Loucy (cell line): Measurements from ENCODE around the gene RUNX2.

ENCODE experiments used
- H2AFZ ChIP-seq: fragments of 200-600 bp; sonication (generic); 2 replicates; pipeline ENCODE4 v1.6.0; 2016; ENCODE audit warnings: antibody characterized with exemption, mild to moderate bottlenecking, low read length, moderate library complexity
- H3F3A ChIP-seq: fragments of 200-600 bp; 2 replicates; pipeline ENCODE4 v1.6.0; 2016; ENCODE audit warnings: antibody characterized with exemption, low read depth, mild to moderate bottlenecking
- H3K27me3 ChIP-seq: fragments of 200-600 bp; sonication (generic); 2 replicates; pipeline ENCODE4 v1.6.1; 2014; ENCODE audit warnings: low read length, mild to moderate bottlenecking; ENCODE audit not compliant: insufficient read depth, poor library complexity, severe bottlenecking
- H3K36me3 ChIP-seq: fragments of 200-600 bp; sonication (generic); 2 replicates; pipeline ENCODE4 v1.6.1; 2016; ENCODE audit warnings: low read length; ENCODE audit not compliant: insufficient read depth
- H3K4me1 ChIP-seq: fragments of 200-600 bp; sonication (generic); 2 replicates; pipeline ENCODE4 v1.5.1; 2014; ENCODE audit warnings: low read length, mild to moderate bottlenecking; ENCODE audit not compliant: insufficient read depth, poor library complexity, severe bottlenecking
- H3K4me2 ChIP-seq: fragments of 200-600 bp; sonication (generic); 2 replicates; pipeline ENCODE4 v1.6.0; 2014; ENCODE audit warnings: antibody characterized with exemption, low read length, low read depth, mild to moderate bottlenecking; ENCODE audit not compliant: poor library complexity, severe bottlenecking
- H3K4me3 ChIP-seq: fragments of 200-600 bp; sonication (generic); 2 replicates; pipeline ENCODE4 v1.5.1; 2014; ENCODE audit warnings: low read length, mild to moderate bottlenecking, mixed read lengths; ENCODE audit not compliant: poor library complexity, severe bottlenecking
- H3K79me2 ChIP-seq: fragments of 200-600 bp; sonication (generic); 2 replicates; pipeline ENCODE4 v1.6.1; 2014; ENCODE audit warnings: low read length; ENCODE audit not compliant: insufficient read depth
- H3K9ac ChIP-seq: fragments of 200-600 bp; sonication (generic); 2 replicates; pipeline ENCODE4 v1.6.0; 2014; ENCODE audit warnings: mild to moderate bottlenecking, low read depth, low read length, moderate library complexity; ENCODE audit not compliant: poor library complexity, severe bottlenecking
- H3K9me2 ChIP-seq: fragments of 200-600 bp; sonication (generic); replicated peaks from 2 replicates; pipeline ENCODE4 v1.6.1; 2016; ENCODE audit warnings: low read depth, low read length, mixed read lengths
- H3K9me3 ChIP-seq: fragments of 200-600 bp; sonication (generic); 2 replicates; pipeline ENCODE4 v1.6.1; 2014; ENCODE audit warnings: mild to moderate bottlenecking, antibody characterized with exemption, low read length, low read depth; ENCODE audit not compliant: insufficient read depth
- H4K20me1 ChIP-seq: fragments of 200-600 bp; sonication (generic); 2 replicates; pipeline ENCODE4 v1.6.0; 2014; ENCODE audit warnings: antibody characterized with exemption, low read length, mild to moderate bottlenecking; ENCODE audit not compliant: insufficient read depth, poor library complexity, severe bottlenecking
- EZH2phosphoT487 ChIP-seq: fragments of 200-600 bp; IDR thresholded peaks from 2 replicates; pipeline ENCODE4 v1.6.1; 2018; ENCODE audit warnings: antibody characterized with exemption, mild to moderate bottlenecking, moderate library complexity, borderline replicate concordance
- TF ChIP-seq, protein P1 (sequence below): fragments of 200-600 bp; sonication (generic); conservative IDR thresholded peaks from 2 replicates; pipeline ENCODE4 v1.5.1; 2014; ENCODE audit warnings: mild to moderate bottlenecking, antibody characterized with exemption, low read length

The RUNX2 gene

DNA sequence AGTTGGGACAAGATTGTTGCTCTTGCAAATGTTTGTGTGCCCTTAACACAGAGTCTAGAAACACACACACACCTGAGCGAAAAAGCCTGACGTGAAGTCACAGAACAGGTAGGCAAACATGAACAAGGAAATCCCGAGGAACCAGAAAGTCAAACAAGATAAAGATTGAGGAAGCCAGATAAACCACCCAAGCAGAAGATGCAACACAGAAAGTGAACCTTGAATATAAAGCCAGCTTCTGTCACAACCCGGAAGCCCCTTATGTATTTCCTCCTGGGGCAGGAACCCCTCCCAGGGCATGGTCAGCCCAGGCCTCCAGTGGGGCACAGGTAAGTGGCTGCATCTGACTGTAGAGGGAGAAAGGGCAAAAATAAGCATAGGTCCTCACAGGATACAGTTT, 207.8 kb downstream of the RUNX2 start:
- Histone ChIP-seq H3K79me2 (no peaks in the 10 kb centered on the region), H3K36me3 (peaks cover 15% of the 10 kb centered on the region; the same call in 1 of the 2 replicates), H3F3A (no peaks in the 10 kb centered on the region), H4K20me1 (no peaks in the 10 kb centered on the region), H3K9me2 (no peaks in the 10 kb centered on the region), H3K4me2 (no peak overlapping the region), H3K9ac (no peak overlapping the region), H3K27me3 (no peaks in the 10 kb centered on the region), H3K4me1 (peaks cover 19% of the 10 kb centered on the region), H2AFZ (no peak overlapping the region), H3K4me3 (no peak overlapping the region), H3K9me3 (no peaks in the 10 kb centered on the region)
- no peak for TF ChIP-seq EZH2phosphoT487
- TF ChIP-seq, protein P1, sequence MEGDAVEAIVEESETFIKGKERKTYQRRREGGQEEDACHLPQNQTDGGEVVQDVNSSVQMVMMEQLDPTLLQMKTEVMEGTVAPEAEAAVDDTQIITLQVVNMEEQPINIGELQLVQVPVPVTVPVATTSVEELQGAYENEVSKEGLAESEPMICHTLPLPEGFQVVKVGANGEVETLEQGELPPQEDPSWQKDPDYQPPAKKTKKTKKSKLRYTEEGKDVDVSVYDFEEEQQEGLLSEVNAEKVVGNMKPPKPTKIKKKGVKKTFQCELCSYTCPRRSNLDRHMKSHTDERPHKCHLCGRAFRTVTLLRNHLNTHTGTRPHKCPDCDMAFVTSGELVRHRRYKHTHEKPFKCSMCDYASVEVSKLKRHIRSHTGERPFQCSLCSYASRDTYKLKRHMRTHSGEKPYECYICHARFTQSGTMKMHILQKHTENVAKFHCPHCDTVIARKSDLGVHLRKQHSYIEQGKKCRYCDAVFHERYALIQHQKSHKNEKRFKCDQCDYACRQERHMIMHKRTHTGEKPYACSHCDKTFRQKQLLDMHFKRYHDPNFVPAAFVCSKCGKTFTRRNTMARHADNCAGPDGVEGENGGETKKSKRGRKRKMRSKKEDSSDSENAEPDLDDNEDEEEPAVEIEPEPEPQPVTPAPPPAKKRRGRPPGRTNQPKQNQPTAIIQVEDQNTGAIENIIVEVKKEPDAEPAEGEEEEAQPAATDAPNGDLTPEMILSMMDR = no peak

DNA sequence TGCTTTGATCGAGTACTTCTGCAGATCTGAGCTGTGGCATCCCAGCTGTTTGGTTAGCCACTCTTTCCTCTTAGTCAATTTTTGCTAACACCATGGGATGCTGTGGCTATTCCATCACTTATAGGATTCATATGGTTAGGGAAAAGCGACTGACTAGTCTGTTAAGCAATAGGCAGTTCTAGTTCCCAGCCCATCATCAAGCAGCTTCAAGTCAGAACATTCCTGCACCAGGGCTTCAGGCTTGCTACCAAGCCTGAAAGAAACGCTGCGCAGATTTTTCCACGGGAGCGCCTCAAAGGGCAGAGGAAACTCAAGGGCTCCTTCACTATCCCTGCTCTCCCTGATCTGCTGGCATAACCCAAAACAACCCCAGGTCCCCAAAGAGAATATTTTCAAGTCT, 209.4 kb downstream of the RUNX2 start:
- Histone ChIP-seq H3K36me3 (peaks cover 15% of the 10 kb centered on the region; the same call in 1 of the 2 replicates), H3K9ac (no peak overlapping the region), H3K79me2 (no peaks in the 10 kb centered on the region), H3K9me2 (no peaks in the 10 kb centered on the region), H4K20me1 (no peaks in the 10 kb centered on the region), H3K4me2 (no peak overlapping the region), H3K27me3 (no peaks in the 10 kb centered on the region), H2AFZ (no peak overlapping the region), H3K4me3 (no peak overlapping the region), H3K9me3 (no peaks in the 10 kb centered on the region), H3K4me1 (peaks cover 28% of the 10 kb centered on the region), H3F3A (no peaks in the 10 kb centered on the region)
- no peak for TF ChIP-seq EZH2phosphoT487
- TF ChIP-seq, protein P1 = no peak

DNA sequence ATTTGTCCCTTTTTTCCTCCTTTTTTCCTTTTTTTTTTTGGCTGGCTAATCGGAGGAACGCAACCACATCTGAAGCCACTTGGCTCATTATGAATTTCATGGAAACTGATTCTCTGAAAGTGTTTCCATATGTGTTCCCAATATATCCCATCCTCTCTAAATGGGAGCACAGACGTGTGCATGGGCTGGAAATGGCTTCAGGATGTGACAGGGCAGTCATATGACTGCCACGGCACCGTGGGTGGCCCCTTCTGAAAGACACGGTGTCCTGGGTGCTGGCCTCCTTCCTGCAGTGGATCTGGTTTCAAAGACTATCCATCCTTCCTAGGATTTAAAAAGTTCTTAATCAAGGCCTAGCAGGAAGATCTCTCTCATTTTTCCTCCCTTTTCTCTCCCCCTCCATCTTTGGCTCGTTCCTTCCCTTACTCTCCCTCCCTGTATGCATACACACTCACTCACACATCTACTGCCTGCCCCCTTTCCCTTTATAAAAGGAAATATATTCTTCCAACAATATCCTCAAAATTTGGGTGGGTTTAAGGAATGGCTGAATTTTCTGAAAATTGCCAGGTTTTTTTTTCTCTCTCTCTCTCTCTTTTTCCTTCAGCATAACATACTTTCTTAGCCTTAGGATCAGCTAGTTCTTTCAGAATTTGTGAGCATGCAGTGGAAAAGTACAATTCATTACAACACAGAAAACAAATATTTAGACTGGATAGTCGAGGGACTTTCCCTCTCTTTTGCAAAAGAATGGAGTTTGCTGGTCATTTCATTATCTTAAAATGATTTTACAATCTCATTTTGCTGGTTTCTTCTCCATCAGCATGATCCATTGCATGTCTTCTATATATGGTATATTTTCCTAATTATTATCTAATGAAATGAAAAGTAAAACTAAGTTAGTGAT, 210.8 kb downstream of the RUNX2 start:
- Histone ChIP-seq H2AFZ (no peak overlapping the region), H3K9me2 (no peaks in the 10 kb centered on the region), H4K20me1 (no peaks in the 10 kb centered on the region), H3K79me2 (no peaks in the 10 kb centered on the region), H3K4me2 (no peak overlapping the region), H3K9ac (no peak overlapping the region), H3K9me3 (no peaks in the 10 kb centered on the region), H3K4me1 (peaks cover 28% of the 10 kb centered on the region), H3K36me3 (peaks cover 15% of the 10 kb centered on the region; the same call in 1 of the 2 replicates), H3F3A (no peaks in the 10 kb centered on the region), H3K4me3 (no peak overlapping the region), H3K27me3 (no peaks in the 10 kb centered on the region)
- TF ChIP-seq EZH2phosphoT487 = no peak
- TF ChIP-seq, protein P1 = no peak
